AG20443 (cell line): ENCODE measurements around the gene MYLK.

Experiments used
- DNase-seq: peaks from one replicate; pipeline ENCODE4 v3.0.0; 2012; ENCODE audit warnings: low spot score, mixed read lengths

The MYLK gene

GRCh38 chr3:123670743-123671142, 213.4 kb downstream of the MYLK start:
- DNase-seq, result no peak

DNA sequence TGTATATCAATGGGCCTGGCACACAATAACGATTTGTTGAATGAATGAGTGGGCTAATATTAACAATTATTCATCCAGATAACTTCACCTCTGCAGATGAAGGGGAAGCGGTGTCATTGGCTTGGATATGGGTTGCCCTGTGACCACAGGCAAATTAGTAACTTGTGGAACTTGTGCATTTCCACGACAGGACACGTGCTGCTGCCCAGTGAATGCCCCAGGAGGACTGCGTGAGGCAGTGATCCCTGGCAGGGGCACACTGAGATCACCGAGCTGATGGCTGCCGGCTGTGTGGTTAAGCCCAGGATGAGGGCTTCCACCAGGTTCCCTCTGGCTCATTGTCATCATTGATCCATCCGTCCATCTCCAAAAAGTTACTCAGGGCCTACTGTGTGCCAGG, 215.2 kb downstream of the MYLK start:
- no peak for DNase-seq

DNA sequence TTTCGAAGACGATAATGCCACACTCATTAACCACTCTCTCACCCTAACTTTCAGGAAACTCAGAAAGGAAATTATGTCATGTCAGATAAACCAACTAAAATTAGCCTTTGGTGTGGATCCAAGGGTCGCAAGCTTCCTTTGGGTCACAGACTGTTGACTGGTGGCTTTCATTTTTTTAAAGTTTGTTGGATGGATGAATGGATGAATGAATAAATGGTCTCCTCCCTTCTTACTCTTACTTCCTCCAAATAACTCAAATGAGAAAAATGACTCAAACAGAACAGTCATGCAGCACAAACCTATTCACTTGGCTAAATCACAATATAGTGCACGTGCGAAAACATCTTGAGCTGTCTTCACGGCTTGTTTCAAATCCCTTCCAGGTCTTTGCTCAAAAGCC, 216.3 kb downstream of the MYLK start:
- no peak for DNase-seq

GRCh38 chr3:123664753-123665152, 219.4 kb downstream of the MYLK start:
- DNase-seq, result no peak

- no peak for DNase-seq
Observed at GRCh38 chr3:123663977-123664376, 220.2 kb downstream of the MYLK start.

DNA sequence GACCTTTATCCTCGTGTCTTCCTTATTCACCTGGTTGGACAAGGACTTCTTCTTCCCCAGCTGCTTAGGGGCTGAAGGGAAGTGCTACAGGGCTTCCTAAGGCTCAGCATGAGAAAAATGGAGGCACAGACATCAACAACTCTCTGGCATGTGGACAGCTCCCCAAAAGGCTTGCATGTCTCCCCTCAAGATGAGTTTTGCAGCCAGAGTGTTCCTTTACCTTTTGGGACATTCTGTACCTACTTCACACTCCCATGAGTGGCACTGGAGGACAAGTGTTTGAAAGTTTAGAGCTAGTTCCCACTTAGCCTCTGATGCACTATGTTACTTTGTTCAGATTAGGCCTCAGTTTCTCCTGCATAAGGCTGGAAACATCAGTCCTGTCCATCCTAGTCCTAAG, 222.2 kb downstream of the MYLK start:
- no peak for DNase-seq

DNA sequence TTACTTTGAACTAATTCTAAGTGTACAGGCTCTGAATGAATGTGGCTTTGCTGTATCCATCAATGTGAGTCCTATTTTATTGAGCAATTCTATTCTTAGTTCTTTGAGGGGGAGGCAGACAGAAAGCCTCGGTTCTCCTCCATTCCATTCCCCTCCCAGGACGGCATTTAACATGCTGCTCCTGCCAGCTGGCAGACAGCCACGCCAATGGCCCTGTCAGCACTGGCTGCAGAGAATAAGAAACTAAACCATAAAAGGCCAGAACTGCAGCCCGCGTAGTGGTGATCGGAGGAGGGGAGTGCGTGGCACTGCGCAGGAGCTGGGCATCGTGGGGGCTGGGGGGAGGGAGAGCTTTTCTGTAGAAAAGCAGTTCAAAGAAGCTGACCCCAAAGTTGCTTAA, 223.2 kb downstream of the MYLK start:
- DNase-seq, result peak; percentile 95

DNA sequence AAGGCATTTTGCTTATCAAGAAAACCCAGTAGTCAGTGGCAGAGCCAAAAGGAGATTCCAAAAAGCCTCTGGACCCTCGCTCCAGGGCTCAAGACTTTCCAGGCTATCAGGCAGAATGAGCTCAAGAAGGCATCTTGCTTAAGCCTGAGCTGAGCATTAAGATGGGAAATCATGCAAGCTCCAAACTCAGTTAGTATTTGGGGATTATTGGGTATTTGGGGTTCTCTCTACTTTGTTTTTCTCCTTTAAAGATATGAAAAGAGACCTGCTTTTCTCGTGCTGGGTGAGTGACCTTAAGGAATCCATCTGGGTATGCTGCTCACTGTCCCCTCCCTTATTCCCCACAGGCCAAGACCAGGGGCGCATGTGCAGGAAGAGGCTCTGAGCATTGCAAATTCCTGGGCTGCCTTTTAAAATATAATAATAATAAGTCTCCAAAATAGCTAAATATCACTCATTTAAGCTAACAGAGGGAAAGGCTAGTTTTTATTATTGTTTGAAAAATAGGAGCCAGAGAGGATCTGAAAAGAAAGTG, 223.9 kb downstream of the MYLK start:
- no peak for DNase-seq

DNA sequence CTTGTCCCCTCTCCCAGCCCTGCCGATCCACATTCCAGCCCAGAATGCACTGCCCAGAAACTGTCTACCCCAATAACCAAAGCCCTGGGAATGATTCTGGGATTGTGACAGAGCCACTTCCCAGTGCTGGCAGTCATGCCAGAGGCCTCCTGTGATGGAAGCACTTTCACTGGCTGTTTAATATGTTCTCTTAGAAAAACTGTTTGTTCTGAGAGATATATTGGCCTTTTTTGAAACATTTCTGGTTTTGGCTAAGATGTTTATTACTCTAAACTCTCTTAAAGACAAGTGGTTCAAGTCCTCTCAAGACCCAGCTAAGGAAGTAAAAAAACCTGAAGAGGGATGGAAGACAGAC, 225.3 kb downstream of the MYLK start:
- DNase-seq, result no peak

DNA sequence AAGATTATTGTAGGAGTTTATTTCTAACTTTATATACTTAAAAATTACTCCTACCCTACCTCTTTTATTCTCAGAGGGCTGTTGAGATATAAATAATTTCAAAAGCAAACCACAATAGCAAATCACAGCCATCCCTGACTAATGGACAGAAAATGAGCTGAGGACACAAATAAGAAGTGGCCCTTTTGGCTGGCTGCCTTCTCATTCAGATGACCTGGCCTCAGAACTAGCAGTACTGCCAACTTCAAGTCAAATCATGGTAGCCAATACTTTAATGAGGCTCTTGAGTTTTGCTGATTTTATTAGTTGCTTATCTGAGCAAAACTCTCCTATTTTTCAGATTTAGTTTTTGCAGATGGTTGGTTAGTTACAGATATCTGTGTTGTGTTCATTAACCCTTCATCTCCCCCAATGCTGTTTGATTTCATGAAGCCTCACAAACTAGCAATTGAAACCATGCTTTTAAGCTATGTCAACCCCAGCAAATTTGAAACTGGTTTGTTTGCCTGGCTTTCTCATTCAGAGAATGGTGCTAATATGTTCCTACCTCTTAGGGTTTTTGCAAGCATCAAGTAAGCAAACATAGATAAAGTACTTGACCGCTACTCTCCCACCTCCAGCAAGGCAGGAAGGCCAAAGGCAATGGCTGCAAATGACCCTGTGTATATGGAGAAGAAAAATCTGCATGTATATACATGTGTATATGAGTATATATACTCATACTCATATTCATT, 225.8 kb downstream of the MYLK start:
- DNase-seq, result peak; percentile 63

DNA sequence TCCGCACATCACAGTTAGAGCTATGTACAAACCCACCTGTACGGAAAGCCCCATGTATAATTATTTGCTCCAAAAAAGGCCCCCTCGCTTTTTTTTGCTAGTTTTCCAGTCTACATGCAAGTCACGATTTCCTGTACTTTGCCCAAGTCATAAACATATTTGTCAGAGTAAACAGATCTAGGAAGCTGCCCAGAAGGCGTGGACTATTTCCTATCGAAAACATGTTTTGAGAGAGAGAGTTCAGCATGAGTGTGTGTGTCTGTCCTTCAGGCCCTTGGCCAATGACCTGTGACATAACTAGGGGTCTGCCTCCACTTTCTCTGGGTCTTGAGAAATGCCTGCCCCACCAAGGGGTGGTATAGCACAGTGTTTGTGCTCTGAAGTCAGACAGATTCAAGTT, 226.6 kb downstream of the MYLK start:
- no peak for DNase-seq

DNA sequence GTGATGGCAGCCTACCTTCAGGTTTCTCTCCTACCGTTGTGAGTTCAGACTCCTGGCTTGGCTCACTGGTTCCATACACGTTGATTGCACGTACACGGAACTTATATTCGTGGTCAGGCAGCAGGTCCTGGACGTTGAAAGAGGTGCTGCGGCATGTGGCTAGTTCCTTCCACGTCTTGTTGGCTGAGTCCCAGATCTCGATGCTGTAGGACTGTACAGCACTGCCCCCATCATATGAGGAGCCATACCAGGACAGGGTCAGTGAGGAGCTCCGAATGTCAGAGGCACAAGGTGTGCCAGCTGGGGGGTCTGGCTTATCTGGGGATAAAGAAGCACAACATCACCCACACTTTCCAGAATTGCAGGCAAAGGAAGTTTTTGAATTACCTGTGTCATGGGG, 227.0 kb downstream of the MYLK start:
- no peak for DNase-seq

- no peak for DNase-seq
Observed at GRCh38 chr3:123656691-123657090, 227.4 kb downstream of the MYLK start.

- DNase-seq, result no peak
Observed at GRCh38 chr3:123656274-123656673, 227.9 kb downstream of the MYLK start.

GRCh38 chr3:123655400-123655799, 228.7 kb downstream of the MYLK start:
- DNase-seq, result no peak

DNA sequence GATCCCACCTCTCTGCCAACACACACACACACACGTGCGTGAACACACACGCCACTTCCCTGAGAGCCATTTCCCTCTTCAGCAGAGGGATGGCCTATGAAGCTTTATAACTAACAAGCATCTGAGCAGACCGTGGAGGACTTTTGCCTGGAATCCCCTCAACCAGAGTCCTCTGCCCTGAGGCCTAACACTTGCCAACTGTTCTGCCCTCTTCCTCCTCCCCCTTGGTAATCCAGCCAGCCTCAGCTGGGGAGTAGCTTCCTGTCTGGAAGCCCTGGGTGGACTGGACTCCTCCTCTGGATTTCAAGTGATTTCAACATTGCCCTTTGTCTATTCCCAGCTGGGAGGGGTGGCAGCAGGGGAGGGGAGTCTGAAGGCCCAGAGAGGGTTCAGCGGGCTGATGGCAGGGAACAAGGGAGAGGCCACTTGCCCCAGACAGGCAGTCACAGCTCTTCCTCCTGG, 230.9 kb downstream of the MYLK start:
- DNase-seq, result peak; percentile 87

- peak; percentile 90 for DNase-seq
Observed at GRCh38 chr3:123652342-123652984, 231.7 kb downstream of the MYLK start.

DNA sequence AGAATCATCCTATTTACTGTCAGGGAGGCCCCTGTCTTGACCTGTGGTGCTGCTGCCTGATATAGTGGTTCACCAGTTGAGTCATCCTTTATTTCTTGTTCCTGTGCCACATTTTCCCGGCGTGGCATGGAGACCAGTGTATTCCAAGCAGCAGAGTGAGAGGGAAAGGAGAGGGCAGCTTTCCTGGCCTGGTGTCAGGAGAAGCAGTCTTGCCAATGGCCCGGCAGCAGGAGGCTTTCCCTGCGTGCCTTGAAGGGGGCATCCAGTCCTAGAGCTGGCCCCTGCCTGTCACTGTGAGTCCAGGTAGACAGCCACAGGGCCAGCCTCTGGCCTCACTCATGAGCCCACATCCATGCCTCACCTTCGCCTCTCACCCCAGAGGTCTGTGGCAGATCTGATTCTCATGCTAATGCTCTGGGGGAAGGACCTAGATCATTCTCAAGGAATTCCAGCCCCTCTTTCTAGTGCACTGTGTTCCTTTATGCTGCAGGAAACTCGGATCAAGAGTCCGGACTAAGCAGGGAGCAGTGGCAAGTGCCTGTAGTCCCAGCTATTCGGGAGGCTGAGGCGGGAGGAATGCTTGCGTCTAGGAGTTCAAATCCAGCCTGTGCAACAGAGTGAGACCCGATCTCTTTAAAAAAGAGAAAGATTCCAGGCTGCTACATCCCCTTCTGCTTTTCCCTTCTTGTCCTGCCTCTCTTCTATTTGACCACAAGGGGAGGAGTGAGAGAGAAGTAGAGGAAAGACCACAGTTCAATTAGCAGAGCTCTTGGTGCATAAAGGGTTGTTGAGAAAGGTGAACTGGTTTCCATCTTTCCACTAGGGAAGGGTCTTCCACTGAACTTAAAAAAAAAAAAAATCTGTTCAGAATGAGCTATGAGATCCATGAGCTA, 232.4 kb downstream of the MYLK start:
- DNase-seq, result no peak

DNA sequence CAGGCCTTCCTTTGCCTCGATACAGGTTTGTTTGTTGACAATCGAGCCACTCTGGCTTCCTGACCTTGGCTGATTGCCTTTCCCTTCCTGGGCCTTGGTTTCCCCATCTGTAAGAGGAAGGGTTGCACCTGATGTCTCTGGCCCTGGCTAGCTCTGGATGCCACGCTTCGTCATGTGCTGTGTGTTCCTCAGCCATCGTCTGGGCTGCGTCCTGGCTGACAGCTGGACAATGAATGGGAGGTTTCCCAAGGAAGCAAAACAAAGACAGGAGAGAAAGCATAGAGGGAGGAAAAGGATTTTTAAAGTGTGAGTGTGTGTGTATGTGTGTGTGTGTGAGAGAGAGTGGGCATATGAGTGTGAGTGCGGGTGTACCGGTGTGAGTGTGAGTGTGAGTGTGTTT, 234.0 kb downstream of the MYLK start:
- DNase-seq, result no peak

- DNase-seq, result no peak
Observed at GRCh38 chr3:123648696-123649405, 235.3 kb downstream of the MYLK start.

DNA sequence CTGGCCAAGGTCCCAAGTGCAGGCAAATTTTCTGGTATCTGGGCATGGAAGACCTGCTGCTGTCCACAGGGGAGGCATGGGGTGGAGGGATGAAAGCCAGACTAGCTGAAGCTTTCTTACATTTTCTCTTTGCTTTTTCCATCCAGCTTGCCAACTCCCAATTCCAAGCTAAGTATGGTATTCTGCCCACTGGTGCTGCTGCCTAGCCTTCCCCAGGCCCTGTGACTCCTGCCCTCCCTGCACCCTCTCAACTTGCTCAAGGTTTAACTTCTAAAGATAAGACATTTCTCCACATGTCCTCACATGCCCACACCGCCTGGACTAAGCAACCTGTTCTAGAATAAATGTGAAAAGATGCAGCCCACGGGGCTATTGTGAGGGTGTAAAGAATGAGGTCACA, 239.8 kb downstream of the MYLK start:
- no peak for DNase-seq

DNA sequence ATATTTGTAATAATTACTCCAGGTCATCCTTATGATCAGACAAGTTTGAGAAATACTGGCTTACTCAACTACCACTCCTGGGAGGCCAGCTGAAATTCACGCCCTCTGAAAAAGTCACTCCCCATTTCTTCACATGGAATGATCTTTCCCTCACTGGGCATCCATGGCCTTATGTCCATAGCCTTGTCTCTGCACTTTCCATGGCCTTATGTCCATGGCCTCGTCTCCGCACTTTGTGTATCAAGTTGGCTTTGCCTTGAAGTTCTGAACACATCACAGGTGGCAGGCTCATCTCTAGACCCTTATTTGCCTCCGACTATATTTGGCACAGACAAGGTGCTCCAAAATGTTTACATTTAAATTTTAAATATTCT, 241.2 kb downstream of the MYLK start:
- no peak for DNase-seq
